Muscle layer of duodenum (tissue), 2 donors: ENCODE measurements around the gene CHRNB2.
A peak's percentile ranks its signal among the peaks of the same experiment; 100 is the strongest.

Experiments
- H3K27ac ChIP-seq: one replicate; pipeline ENCODE4 v1.7.0; 2013; ENCODE audit warnings: mild to moderate bottlenecking, low read length
- H3K27me3 ChIP-seq: one replicate; pipeline ENCODE4 v1.7.0; 2013; ENCODE audit warnings: low read depth, mild to moderate bottlenecking, control low read depth, low read length
- H3K36me3 ChIP-seq, 2 donors: one replicate each; pipeline ENCODE4 v1.7.0; 2013; ENCODE audit warnings: low read length in 2 of 2, control low read depth in 1 of 2, mild to moderate bottlenecking in 1 of 2; ENCODE audit not compliant: insufficient read depth in 2 of 2, control insufficient read depth in 1 of 2
- H3K4me1 ChIP-seq, 2 donors: one replicate each; pipeline ENCODE4 v1.7.0; 2013; ENCODE audit warnings: low read length in 2 of 2, mild to moderate bottlenecking in 2 of 2, control low read depth in 1 of 2, moderate library complexity in 1 of 2; ENCODE audit not compliant: insufficient read depth in 2 of 2, control insufficient read depth in 1 of 2
- H3K4me3 ChIP-seq, 2 donors: one replicate each; pipeline ENCODE4 v1.7.0; 2013; ENCODE audit warnings: low read length in 2 of 2, low read depth in 1 of 2, mild to moderate bottlenecking in 1 of 2
- H3K9me3 ChIP-seq, 2 donors: one replicate each; pipeline ENCODE4 v1.7.0; 2013; ENCODE audit warnings: low read length in 2 of 2, control low read depth in 1 of 2, mild to moderate bottlenecking in 1 of 2; ENCODE audit not compliant: control insufficient read depth in 1 of 2
- donor health status: healthy.

The CHRNB2 gene

DNA sequence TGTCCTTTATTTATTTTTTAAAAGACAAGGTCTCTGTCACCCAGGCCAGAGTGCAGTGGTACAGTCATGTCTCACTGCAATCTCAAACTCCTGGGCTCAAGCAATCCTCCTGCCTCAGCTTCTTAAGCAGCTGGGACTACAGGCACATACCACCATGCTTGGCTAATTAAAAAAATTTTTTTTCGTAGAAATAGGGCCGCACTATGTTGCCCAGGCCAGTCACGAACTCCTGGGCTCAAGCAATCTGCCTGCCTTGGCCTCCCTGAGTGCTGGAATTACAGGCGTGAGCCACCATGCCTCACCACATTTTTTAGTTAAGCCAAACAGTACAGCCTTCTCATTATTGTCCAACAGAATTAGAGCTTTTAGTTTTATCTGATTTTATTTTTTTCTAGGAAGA is 47.8 kb downstream of the CHRNB2 start:
- H3K4me3 ChIP-seq: no peak overlapping the region
- no peaks in the 10 kb centered on the region for H3K27me3 ChIP-seq
- no peaks in the 10 kb centered on the region for H3K4me1 ChIP-seq
- no peaks in the 10 kb centered on the region for H3K36me3 ChIP-seq
- H3K27ac ChIP-seq: no peak overlapping the region
- no peaks in the 10 kb centered on the region for H3K9me3 ChIP-seq

DNA sequence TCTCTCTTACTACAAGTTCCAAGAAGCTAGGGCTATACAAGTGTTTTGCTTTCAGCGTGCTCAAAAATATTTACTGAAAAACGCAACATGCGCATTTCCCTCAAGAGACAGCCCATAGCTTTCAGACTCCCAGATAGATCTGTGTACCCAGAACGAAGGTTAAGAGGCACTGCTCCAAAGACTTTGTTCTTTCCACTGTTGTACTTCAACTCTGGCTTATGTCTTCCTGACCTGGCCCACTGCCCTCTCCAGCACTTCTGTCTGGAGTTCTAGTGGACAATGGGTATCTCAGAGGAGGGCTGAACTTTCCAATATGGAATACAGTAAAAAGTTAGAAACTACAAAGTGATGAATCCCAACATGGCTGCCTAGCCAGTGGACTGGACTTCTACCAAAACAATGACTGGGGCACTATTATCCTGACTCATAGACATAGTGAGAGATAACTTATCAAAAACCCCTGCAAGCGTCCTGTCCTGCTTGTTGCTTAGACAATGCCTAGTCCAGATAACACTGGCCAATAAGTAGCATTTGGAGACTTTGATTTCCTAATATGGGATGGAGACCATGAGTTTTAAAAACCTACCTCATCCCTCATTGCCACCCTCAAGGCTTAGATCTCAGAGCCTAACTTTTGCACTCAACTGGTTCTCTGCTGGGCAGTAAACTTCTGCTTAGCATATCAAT is 49.2 kb downstream of the CHRNB2 start:
- Histone ChIP-seq H3K4me3 (no peak overlapping the region), H3K9me3 (no peaks in the 10 kb centered on the region), H3K27ac (no peak overlapping the region), H3K4me1 (no peaks in the 10 kb centered on the region), H3K27me3 (no peaks in the 10 kb centered on the region), H3K36me3 (no peaks in the 10 kb centered on the region)

DNA sequence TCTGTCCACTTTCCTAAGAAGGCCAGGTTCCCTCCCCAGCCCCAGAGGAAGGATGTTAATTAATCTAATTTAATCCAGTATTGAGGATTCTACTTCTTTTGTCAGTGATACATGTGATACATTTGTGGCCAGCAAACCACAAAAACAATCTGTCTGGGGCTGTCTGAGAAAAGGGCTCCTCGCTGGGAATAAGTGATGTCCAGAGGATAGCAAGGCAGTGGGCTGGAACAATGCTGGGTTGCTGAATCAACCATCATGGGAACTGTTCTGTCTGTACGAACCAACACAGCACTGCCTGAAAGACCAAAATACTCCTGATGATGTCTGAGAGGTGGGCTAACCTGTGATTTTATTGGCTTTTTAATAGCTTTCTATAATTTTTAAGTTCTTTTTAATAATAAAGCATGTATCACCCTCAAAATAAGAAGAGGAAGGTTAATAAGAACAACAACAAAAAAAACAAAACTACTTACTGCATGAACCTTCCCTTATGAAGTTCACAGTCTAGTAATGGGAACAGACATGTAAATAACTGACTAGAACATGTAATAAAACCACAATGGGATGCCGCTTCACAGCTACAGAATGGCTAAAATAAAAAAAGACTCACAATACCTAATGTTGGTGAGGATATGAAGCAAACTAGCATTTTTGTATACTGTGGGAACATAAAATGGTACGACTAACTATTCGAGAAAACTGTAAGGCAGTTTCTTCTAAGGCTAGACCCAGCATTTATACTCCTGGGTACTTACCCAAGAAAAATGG is 51.8 kb downstream of the CHRNB2 start:
- Histone ChIP-seq H3K4me3 (no peak overlapping the region), H3K27me3 (no peaks in the 10 kb centered on the region), H3K27ac (no peak overlapping the region), H3K4me1 (no peaks in the 10 kb centered on the region), H3K9me3 (no peaks in the 10 kb centered on the region), H3K36me3 (peaks cover 0 to 7% of the 10 kb centered on the region in 2 donors)

DNA sequence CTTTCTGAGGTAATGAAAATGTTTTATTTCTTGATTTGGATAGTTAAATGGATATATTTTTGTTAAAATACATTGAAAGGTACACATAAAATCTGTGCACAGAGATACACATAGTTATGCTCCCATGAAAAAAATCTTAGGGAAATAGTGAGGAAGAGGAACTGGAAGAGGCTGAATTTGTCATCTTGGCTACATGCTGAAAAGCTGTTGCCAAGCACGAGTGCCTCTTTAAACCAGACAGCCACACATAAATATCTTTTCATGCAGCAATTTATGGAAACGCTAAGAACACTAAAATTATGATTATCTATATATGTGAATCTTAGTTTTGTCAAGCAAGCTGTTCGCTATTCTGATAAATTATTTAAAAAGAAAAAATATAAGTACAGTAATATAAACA is 53.2 kb downstream of the CHRNB2 start:
- Histone ChIP-seq H3K4me1 (peaks cover 0 to 4% of the 10 kb centered on the region in 2 donors), H3K4me3 (no peak overlapping the region), H3K36me3 (peaks cover 0 to 16% of the 10 kb centered on the region in 2 donors), H3K9me3 (no peaks in the 10 kb centered on the region), H3K27ac (no peak overlapping the region), H3K27me3 (no peaks in the 10 kb centered on the region)

DNA sequence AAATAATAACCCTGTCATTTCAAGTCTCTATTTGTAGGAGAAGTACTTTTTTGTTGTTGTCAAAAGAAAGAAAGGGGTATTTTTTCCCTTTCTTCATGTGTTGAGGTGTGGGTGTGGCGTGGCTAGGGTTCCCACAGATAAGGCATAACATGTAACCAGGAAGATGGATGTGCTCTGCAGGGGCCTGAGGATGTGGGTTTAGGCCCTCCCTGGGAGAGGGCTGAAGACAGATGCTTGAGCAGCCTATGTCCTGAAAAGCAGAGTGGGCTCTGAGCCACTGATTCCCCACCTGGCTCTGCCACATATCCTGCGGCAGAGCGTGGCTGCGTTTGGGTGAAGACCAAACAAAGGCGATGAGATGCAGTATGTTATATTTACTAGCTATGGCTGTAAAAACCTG is 54.3 kb downstream of the CHRNB2 start:
- Histone ChIP-seq H3K27ac (no peak overlapping the region), H3K36me3 (peaks cover 0 to 16% of the 10 kb centered on the region in 2 donors), H3K9me3 (no peaks in the 10 kb centered on the region), H3K4me3 (no peak overlapping the region), H3K27me3 (no peaks in the 10 kb centered on the region), H3K4me1 (peaks cover 6 to 13% of the 10 kb centered on the region in 2 donors)

DNA sequence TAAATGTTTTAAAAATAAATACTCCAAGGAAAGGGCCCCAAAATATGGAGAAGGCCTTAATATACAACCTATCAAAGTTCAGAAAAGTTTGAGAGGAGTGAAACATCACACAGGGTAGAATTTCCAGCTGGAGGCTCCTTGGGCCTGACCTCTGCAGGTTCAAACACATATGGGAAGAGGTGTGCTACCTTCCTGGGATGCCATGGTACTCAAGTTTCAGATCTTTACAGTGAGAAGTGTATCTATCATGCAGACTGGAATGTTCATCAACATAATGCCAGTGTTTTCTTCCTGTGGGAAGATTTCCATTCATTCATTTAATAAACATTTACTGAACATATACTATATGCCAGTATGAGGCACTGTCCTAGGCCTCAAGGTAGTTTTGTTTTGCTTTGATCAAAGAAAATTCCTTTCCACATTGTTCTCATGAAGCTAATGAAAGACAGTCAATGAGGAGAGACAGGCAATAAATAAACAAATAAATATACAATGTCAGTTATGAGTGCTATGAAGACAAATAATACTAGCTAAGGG is 55.0 kb downstream of the CHRNB2 start:
- Histone ChIP-seq H3K9me3 (no peaks in the 10 kb centered on the region), H3K27ac (no peak overlapping the region), H3K4me3 (no peak overlapping the region), H3K27me3 (no peaks in the 10 kb centered on the region), H3K4me1 (peaks cover 9 to 17% of the 10 kb centered on the region in 2 donors), H3K36me3 (peaks cover 0 to 20% of the 10 kb centered on the region in 2 donors)

DNA sequence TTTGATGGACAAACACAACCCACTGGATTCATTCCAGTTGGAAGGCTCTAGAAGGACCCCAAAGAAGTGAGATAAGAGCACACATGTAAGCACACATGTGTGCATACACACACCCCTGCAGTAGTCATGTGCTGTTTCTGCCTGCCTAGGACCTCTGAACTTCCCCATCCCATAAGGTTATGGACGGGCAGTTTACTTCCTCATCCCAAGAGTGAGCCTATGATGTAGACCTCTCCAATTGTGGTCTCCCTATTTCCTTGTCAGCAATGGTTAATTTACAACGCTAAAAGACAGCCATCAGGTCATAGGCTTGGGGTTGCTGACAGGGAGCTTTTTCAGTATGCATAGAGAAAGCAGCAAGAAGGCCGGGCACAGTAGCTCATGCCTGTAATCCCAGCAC is 55.8 kb downstream of the CHRNB2 start:
- Histone ChIP-seq H3K27ac (no peak overlapping the region), H3K4me1 (peaks cover 9 to 17% of the 10 kb centered on the region in 2 donors), H3K27me3 (no peaks in the 10 kb centered on the region), H3K36me3 (peaks cover 0 to 21% of the 10 kb centered on the region in 2 donors), H3K9me3 (no peaks in the 10 kb centered on the region), H3K4me3 (no peak overlapping the region)

DNA sequence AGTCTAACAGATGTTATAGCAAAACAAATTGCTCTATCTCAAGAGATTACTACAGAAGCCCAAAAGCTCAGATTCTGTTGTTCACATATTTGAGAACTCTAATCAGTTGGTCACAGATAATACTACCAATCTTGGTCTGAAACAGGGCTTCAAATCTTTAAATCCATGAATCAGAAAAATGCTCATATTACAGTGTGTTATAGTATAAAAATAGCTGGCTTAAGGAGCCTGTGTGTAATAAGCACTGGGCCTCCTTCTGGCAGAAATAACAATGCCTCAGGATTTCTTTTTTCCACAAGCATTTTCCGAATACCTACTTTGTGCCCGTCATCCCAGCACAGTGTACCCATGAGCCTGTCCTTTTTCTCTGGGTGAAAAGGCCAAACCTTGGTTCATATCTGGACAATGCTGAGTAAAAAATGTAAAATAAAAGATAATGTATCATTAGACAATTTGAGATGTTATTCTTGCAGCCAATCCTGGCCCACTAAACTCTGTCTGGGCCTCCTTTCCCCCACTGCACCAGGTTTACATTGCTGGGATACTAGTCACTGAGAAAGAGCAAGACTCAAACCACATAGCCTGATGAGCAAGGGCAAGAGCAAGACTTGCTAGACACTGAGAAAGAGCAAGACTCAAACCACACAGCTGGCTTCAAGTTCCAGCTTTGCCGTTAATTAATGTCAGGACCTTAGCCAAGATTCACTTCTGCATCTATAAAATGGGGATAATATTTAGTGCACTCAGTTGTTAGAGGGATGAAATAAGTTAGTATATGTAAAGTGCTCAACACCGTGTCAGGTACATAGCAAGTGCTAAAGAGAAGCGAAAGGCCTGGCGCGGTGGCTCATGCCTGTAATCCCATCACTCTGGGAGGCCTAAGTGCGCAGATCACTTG is 57.4 kb downstream of the CHRNB2 start:
- Histone ChIP-seq H3K9me3 (no peaks in the 10 kb centered on the region), H3K27me3 (no peaks in the 10 kb centered on the region), H3K4me1 (peaks cover 9 to 17% of the 10 kb centered on the region in 2 donors), H3K36me3 (peaks cover 0 to 21% of the 10 kb centered on the region in 2 donors), H3K27ac (no peak overlapping the region), H3K4me3 (no peak overlapping the region)

DNA sequence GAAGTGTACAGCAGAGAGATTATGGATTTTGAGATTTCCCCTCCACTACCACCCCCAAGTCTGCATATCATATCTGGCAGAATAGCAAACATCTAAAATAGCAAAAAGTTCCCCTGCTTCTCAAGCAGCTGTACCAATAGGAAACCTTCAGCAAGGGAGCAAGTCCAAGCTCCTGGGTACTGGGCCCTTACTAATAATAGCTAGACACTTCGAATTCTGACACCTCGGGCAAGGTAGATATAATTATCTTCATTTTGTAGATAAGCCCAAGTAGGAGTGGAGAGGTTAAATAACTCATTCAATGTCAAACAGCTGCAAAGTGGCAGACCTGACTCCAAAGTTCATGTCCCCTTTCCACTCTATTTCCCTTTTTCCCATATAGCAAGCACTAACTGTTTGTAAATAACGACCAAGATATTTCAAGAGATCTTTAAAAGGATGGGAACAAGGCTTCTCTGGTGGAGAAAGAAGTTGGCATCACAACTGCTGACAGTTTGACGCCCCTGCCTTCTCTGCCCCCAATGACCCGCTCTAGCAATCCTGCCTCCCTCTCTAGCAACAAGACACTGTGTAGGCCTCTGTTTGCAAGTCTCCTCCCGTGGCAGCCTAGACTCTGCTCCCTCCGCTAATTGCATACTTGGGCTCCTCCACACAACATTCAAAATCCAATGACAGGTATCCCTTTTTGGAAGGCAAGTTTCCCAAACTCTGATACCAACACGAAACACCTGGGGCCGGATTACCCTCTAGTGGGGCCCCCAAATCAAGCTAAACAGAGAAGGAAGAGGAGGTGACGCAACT is 59.1 kb downstream of the CHRNB2 start:
- H3K9me3 ChIP-seq: no peaks in the 10 kb centered on the region
- H3K27ac ChIP-seq: peak overlapping the region; percentile 98
- peaks cover 9 to 17% of the 10 kb centered on the region in 2 donors for H3K4me1 ChIP-seq
- H3K36me3 ChIP-seq: peaks cover 0 to 21% of the 10 kb centered on the region in 2 donors
- H3K27me3 ChIP-seq: no peaks in the 10 kb centered on the region
- H3K4me3 ChIP-seq: peak overlapping the region; percentile 93 to 95

DNA sequence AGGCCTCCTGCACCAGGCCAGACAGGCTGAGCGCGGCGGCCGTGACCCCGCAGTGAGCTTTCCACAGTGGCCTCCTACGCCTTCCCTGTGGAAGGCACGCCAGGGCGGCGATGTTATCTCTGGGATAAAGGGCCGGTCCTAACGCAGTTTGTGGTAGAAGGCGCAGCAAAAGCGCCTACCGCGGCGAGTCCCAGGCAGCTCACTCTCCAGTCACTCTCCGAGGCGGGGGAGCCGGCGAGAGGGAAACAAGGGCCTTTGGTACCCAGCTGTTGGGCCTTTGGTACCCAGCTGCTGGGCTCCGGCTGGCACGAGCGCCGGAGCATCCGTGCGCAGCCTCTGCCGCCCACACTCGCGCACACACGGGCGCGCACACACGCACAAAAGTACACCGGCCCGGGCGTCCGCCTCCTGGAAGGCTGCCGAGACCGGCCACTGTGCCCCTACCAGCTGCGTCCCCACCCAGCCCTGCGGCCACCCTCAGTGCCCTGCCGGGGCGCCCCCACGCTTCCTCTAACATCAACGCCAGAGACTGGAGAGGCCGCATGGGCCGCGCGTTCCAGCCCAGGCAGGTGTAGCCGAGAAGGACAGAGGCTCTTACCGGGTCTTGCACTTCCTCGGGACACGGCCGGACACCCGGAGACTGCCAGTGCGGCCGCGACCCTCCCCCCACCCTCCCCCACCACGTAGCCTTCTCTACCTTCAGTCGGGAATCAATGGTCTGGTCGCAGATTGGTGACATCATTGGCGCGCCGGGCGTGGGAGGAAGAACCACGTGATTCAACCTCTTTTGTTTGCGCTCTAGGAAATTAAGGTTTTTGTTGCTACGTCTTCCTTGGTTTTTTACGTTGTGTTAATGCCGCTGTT is 59.9 kb downstream of the CHRNB2 start:
- peak overlapping the region; percentile 98 for H3K27ac ChIP-seq
- H3K4me3 ChIP-seq: peak overlapping the region; percentile 93 to 95

More for the DNA sequence above, 59.9 kb downstream of the CHRNB2 start:
- Histone ChIP-seq H3K36me3 (peaks cover 0 to 21% of the 10 kb centered on the region in 2 donors), H3K9me3 (no peaks in the 10 kb centered on the region), H3K4me1 (peaks cover 9 to 17% of the 10 kb centered on the region in 2 donors), H3K27me3 (no peaks in the 10 kb centered on the region)
